22Rv1 (cell line): Measurements from ENCODE around the gene ERO1A.

ENCODE experiments used
- H3K27ac ChIP-seq: fragments of 450-650 bp; 2 replicates; pipeline ENCODE4 v1.5.1; 2017
- ZFX ChIP-seq: fragments of 450-650 bp; IDR thresholded peaks from 2 replicates; pipeline ENCODE4 v1.6.1; 2017; ENCODE audit warnings: antibody characterized with exemption, borderline replicate concordance
- TF ChIP-seq, protein P1 (sequence below): fragments of 450-650 bp; IDR thresholded peaks from 2 replicates; pipeline ENCODE4 v1.5.1; 2017; ENCODE audit warnings: mild to moderate bottlenecking

ERO1A gene

DNA sequence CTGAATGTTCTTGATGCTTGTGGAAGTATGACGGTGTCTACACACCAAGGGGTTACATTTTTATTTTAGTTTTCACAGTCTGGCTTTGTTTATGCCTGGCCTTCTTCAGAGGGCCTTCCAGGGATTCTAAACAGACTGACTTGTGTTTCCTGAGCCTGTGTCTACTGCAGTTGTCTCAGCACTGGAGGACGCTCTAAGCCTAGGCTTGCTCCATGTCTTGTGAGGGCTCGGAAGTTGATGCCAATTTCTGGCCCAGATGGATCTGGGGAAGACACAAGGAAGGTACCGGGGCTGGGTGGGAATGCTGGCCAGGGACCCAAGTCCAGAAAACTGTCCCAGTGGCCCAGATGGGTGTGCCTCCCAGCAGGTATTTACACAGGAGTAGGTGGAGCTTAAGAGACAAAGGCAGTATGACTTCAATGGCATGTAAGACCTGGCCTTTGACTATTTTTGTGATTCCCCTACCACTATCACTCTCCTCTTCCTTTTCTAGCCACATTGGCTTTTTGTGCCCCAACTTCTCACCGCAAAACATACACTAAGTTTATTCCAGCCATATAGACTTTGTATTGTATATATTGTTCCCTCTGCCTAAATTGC, 85.8 kb downstream of the ERO1A start:
- TF ChIP-seq ZFX: no peak
- TF ChIP-seq, protein P1, sequence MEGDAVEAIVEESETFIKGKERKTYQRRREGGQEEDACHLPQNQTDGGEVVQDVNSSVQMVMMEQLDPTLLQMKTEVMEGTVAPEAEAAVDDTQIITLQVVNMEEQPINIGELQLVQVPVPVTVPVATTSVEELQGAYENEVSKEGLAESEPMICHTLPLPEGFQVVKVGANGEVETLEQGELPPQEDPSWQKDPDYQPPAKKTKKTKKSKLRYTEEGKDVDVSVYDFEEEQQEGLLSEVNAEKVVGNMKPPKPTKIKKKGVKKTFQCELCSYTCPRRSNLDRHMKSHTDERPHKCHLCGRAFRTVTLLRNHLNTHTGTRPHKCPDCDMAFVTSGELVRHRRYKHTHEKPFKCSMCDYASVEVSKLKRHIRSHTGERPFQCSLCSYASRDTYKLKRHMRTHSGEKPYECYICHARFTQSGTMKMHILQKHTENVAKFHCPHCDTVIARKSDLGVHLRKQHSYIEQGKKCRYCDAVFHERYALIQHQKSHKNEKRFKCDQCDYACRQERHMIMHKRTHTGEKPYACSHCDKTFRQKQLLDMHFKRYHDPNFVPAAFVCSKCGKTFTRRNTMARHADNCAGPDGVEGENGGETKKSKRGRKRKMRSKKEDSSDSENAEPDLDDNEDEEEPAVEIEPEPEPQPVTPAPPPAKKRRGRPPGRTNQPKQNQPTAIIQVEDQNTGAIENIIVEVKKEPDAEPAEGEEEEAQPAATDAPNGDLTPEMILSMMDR: no peak
- H3K27ac ChIP-seq: peak overlapping the region; percentile 14; the same call in 1 of the 2 replicates

DNA sequence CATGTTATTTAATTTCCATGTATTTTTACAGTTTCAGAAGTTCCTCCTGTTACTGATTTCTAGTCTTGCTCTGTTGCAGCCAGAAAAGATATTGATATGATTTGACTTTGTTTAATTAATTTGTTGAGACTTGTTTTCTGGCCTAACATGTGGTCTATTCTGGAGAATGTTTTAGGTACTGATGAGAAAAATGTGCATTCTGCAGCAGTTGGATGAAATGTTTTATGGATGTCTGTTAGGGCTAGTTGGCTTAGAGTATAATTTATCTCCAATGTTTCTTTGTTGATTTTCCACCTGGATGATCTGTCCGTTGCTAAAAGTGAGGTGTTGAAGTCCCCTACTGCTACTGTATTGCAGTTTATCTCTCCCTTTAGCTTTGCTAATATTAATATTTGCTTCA, 88.3 kb downstream of the ERO1A start:
- no peak overlapping the region for H3K27ac ChIP-seq
- TF ChIP-seq ZFX: no peak
- TF ChIP-seq, protein P1: no peak

DNA sequence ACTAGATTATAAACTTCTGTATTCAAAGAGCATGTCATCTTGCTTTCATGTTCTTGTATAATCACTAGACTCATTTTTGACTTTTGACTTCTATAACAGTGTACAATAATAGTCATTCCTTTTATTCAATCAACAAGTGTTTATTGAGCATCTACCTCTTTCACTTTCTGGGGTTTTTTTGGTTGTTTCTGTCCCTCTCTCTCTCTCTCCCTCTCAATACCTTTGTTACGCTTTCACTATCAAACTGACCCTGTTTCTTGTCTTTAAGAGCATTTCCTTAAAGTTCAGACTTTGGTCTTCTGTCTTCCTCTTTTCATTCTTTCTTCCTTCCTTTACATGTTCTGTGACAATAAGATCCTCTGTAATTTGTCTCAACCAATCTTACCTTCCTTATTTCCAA, 93.2 kb downstream of the ERO1A start:
- TF ChIP-seq ZFX: no peak
- TF ChIP-seq, protein P1: no peak
- no peak overlapping the region for H3K27ac ChIP-seq

DNA sequence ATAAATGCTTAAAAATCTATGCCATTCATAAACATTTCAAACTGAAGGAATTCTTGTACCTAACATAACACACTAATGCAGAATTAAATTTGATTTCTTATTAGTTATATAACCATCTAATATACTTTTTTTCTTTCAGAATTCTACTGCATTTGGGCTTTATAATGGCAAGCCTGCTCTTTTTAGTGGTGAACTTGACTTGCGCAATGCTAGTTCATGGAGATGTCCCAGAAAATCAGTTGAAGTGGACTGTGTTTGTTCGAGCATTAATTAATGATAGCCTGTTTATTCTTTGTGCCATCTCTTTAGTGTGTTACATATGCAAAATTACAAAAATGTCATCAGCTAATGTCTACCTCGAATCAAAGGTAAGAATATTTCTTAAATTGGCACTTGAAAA, 95.4 kb downstream of the ERO1A start:
- TF ChIP-seq, protein P1: no peak
- no peak for TF ChIP-seq ZFX
- H3K27ac ChIP-seq: no peak overlapping the region

DNA sequence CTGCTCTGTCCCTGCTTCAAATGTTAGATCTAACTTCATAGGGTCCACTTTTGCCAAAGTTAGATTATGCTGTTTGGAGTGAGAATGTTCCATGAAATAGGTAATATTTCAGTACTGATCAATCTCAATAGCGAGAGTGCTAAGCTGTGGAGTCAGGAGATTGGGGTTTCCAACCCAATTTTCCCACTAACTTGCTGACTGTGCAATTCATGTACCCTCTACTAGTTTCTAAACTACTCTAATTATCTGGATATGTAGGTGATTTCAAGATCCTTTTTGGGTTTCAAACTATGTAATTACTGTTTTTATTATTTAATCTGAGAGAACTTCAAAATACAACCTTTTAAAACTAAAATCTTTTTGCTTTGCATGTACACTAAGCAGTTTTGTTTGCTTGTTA, 96.8 kb downstream of the ERO1A start:
- no peak overlapping the region for H3K27ac ChIP-seq
- TF ChIP-seq, protein P1: no peak
- TF ChIP-seq ZFX: no peak

DNA sequence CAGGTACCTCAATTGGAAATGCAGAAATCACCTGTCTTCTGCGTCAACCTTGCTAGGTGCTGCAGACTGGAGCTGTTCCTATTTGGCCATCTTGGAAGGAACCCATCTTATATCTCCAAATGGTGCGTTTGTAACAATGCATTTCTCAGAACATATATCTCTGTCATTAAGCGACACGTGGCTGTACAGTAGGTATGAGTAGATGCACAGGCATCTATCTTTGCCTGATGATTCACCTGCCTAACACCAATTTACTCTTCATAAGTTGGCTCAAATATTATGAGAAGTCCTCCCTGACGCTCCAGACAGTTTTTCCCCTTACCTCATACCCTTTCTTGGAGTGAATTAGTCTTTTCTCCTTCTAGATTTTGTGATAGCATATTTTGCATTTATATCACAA, 98.5 kb downstream of the ERO1A start:
- H3K27ac ChIP-seq: no peak overlapping the region
- no peak for TF ChIP-seq ZFX
- TF ChIP-seq, protein P1: no peak

DNA sequence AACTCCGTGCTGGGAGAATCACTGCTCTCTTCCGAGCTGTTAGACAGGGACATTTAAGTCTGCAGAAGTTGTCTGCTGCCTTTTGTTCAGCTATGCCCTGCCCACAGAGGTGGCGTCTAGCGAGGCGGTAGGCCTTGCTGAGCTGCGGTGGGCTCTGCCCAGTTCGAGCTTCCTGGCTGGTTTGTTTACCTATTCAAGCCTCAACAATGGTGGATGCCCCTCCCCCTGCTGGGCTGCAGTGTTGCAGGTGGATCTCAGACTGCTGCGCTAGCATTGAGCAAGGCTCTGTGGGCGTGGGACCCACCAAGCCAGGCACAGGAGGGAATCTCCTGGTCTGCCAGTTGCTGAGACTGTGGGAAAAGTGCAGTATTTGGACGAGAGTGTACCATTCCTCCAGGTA, 99.0 kb downstream of the ERO1A start:
- TF ChIP-seq, protein P1: no peak
- TF ChIP-seq ZFX: no peak
- H3K27ac ChIP-seq: no peak overlapping the region
